ENCODE results near the gene MISP3.

DNA sequence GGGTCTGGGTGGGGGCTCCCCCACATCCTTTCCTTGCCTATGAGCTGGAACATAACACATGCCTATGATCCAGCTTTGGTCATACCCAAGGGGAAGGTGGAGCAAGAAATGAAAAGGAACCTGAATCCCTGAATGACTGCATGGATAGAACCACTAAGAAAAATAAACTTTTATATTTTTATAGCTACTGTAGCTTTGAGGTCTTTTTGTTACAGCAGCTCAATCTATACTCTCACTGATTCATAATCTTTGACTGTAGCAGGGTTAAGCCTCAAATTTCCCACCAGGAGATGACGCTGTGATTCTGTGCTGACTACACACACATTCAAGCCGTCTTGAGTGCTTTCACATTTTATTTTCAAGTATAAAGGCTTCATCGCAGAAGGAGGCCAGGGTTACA lies 19.6 kb upstream of the MISP3 start:
- TF ChIP-seq, protein P1, sequence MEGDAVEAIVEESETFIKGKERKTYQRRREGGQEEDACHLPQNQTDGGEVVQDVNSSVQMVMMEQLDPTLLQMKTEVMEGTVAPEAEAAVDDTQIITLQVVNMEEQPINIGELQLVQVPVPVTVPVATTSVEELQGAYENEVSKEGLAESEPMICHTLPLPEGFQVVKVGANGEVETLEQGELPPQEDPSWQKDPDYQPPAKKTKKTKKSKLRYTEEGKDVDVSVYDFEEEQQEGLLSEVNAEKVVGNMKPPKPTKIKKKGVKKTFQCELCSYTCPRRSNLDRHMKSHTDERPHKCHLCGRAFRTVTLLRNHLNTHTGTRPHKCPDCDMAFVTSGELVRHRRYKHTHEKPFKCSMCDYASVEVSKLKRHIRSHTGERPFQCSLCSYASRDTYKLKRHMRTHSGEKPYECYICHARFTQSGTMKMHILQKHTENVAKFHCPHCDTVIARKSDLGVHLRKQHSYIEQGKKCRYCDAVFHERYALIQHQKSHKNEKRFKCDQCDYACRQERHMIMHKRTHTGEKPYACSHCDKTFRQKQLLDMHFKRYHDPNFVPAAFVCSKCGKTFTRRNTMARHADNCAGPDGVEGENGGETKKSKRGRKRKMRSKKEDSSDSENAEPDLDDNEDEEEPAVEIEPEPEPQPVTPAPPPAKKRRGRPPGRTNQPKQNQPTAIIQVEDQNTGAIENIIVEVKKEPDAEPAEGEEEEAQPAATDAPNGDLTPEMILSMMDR (IDR thresholded peaks at IDR 0.05) = no peak
- TF ChIP-seq EP300 (IDR thresholded peaks at IDR 0.05) = no peak

Measured in suprapubic skin (tissue), 3 donors.